ENCODE measurements around the gene TMEM121B. TPM values are rescaled to one million over a fixed set of nuclear protein-coding genes. Genes with fewer than 3 reads are reported as not detected.

Gene TMEM121B
- polyA plus RNA-seq, 1 donor (not counting 4 experiments of a cell fraction or from before 2014, with no cell fraction given): not detected

GRCh38 chr22:17106161-17106784 is 14.9 kb downstream of the TMEM121B start:
- no peaks in the 10 kb centered on the region for H3K4me1 ChIP-seq (ENCODE audit: control insufficient read depth, extremely low read depth, insufficient read depth, low read length)
- H3K27ac ChIP-seq (ENCODE audit: control insufficient read depth, insufficient read depth, low read length): no peak overlapping the region
- FAIRE-seq (no peak), DNase-seq (ENCODE audit: low read depth, low spot score) (no peak)
- dilution Hi-C loops (cut with MboI; ENCODE audit: extremely low pct_ligation_motif_present, low sequenced_read_pairs): no loop called here
- peaks cover 24 to 34% of the 10 kb centered on the region in 2 experiments for H3K36me3 ChIP-seq (ENCODE audit: control insufficient read depth in 2 of 2, extremely low read depth in 1 of 2, insufficient read depth in 2 of 2, low read length in 2 of 2)
- H3K9me1 ChIP-seq (ENCODE audit: control insufficient read depth, extremely low read depth, insufficient read depth, low read length): no peaks in the 10 kb centered on the region
- H3K27me3 ChIP-seq (ENCODE audit: control insufficient read depth, extremely low read depth, insufficient read depth, low read length): no peaks in the 10 kb centered on the region
- TF ChIP-seq CTCF (optimal IDR thresholded peaks at IDR 0.05 in 1 of 3, IDR thresholded peaks at IDR 0.05 in 1 of 3, conservative IDR thresholded peaks at IDR 0.05 in 1 of 3; ENCODE audit: extremely low read depth in 1 of 3, insufficient read depth in 2 of 3, low read length in 3 of 3): peak in 1 of 3 experiments; percentile 6
- TF ChIP-seq EZH2 (IDR thresholded peaks at IDR 0.05; ENCODE audit: low read length): no peak
- H3K4me2 ChIP-seq (ENCODE audit: control insufficient read depth, extremely low read depth, insufficient read depth, low read depth, low read length): no peak overlapping the region
- H2AFZ ChIP-seq (ENCODE audit: control insufficient read depth, low read length): no peak overlapping the region
- H3K9me3 ChIP-seq (ENCODE audit: control insufficient read depth, low read depth, low read length): no peaks in the 10 kb centered on the region
- no peak overlapping the region for H3K9ac ChIP-seq (ENCODE audit: control insufficient read depth, extremely low read depth, insufficient read depth, low read length)
- H3K79me2 ChIP-seq (ENCODE audit: control insufficient read depth, insufficient read depth, low read length): no peaks in the 10 kb centered on the region
- peaks cover 4% of the 10 kb centered on the region for H4K20me1 ChIP-seq (ENCODE audit: control insufficient read depth, extremely low read depth, insufficient read depth, low read length)
- no peak overlapping the region for H3K4me3 ChIP-seq (ENCODE audit: control insufficient read depth in 2 of 3, extremely low read depth in 1 of 3, insufficient read depth in 2 of 3, low read depth in 1 of 3, low read length in 3 of 3)

GRCh38 chr22:17105143-17106129 is 15.7 kb downstream of the TMEM121B start:
- Histone ChIP-seq H3K79me2 (ENCODE audit: control insufficient read depth, insufficient read depth, low read length) (no peaks in the 10 kb centered on the region), H3K4me3 (ENCODE audit: control insufficient read depth in 2 of 3, extremely low read depth in 1 of 3, insufficient read depth in 2 of 3, low read depth in 1 of 3, low read length in 3 of 3) (no peak overlapping the region), H3K9me1 (ENCODE audit: control insufficient read depth, extremely low read depth, insufficient read depth, low read length) (no peaks in the 10 kb centered on the region), H3K36me3 (ENCODE audit: control insufficient read depth in 2 of 2, extremely low read depth in 1 of 2, insufficient read depth in 2 of 2, low read length in 2 of 2) (peaks cover 28 to 39% of the 10 kb centered on the region in 2 experiments), H2AFZ (ENCODE audit: control insufficient read depth, low read length) (no peak overlapping the region), H4K20me1 (ENCODE audit: control insufficient read depth, extremely low read depth, insufficient read depth, low read length) (peaks cover 4% of the 10 kb centered on the region), H3K4me1 (ENCODE audit: control insufficient read depth, extremely low read depth, insufficient read depth, low read length) (no peaks in the 10 kb centered on the region), H3K9me3 (ENCODE audit: control insufficient read depth, low read depth, low read length) (no peaks in the 10 kb centered on the region), H3K9ac (ENCODE audit: control insufficient read depth, extremely low read depth, insufficient read depth, low read length) (no peak overlapping the region), H3K27ac (ENCODE audit: control insufficient read depth, insufficient read depth, low read length) (no peak overlapping the region), H3K27me3 (ENCODE audit: control insufficient read depth, extremely low read depth, insufficient read depth, low read length) (no peaks in the 10 kb centered on the region), H3K4me2 (ENCODE audit: control insufficient read depth, extremely low read depth, insufficient read depth, low read depth, low read length) (no peak overlapping the region)
- no peak for TF ChIP-seq EZH2 (IDR thresholded peaks at IDR 0.05; ENCODE audit: low read length)
- no peak for TF ChIP-seq CTCF (optimal IDR thresholded peaks at IDR 0.05 in 1 of 3, IDR thresholded peaks at IDR 0.05 in 1 of 3, conservative IDR thresholded peaks at IDR 0.05 in 1 of 3; ENCODE audit: extremely low read depth in 1 of 3, insufficient read depth in 2 of 3, low read length in 3 of 3)
- FAIRE-seq (no peak), DNase-seq (ENCODE audit: low read depth, low spot score) (no peak)
- dilution Hi-C loops (cut with MboI; ENCODE audit: extremely low pct_ligation_motif_present, low sequenced_read_pairs): no loop called here

Data from keratinocyte (primary cell).